Adrenal gland (tissue), 12 donors: Measurements from ENCODE around the gene CFAP141. TPM values are rescaled to one million over a fixed set of nuclear protein-coding genes. Genes with fewer than 3 reads are reported as not detected.

Experiments
- DNase-seq, 7 donors: peaks; one replicate each; pipeline ENCODE4 v3.0.0-alpha.2; 2019 to 2020
- H3K27ac ChIP-seq, 5 donors: fragments of 200-600 bp; sonication (generic) in 4 of 5; 1 replicate in 3 of 5; 2 replicates in 2 of 5; pipeline versions ENCODE4 v1.5.1 to v1.8.0; 2016 to 2020; ENCODE audit warnings: mild to moderate bottlenecking in 1 of 5
- H3K27me3 ChIP-seq: fragments of 200-600 bp; 2 replicates; pipeline ENCODE4 v1.8.0; 2021
- H3K36me3 ChIP-seq, 2 donors: fragments of 200-600 bp; replicated peaks in 1 of 2; 1 replicate in 1 of 2; 2 replicates in 1 of 2; pipeline versions ENCODE4 v1.5.1 to v1.8.0; 2018 to 2022
- H3K4me1 ChIP-seq, 2 donors: fragments of 200-600 bp; replicated peaks in 1 of 2; 1 replicate in 1 of 2; 2 replicates in 1 of 2; pipeline versions ENCODE4 v1.5.1 to v1.8.0; 2018 to 2021
- H3K4me3 ChIP-seq, 4 donors: fragments of 200-600 bp; sonication (generic) in 3 of 4; one replicate each; pipeline ENCODE4 v1.5.1; 2016 to 2018
- H3K9me3 ChIP-seq, 3 donors: fragments of 200-600 bp; sonication (generic) in 1 of 3; replicated peaks in 1 of 3; 1 replicate in 2 of 3; 2 replicates in 1 of 3; pipeline versions ENCODE4 v1.5.1 to v1.8.0; 2016 to 2021
- CTCF ChIP-seq, 6 experiments: fragments of 450-650 bp in 4 of 6; fragments of 200-600 bp in 2 of 6; sonication (generic) in 1 of 6; IDR thresholded peaks; 1 replicate in 5 of 6; 2 replicates in 1 of 6; pipeline versions ENCODE4 v1.5.1 to v1.8.0; 2016 to 2021; ENCODE audit warnings: antibody characterized with exemption in 6 of 6, mild to moderate bottlenecking in 2 of 6, moderate library complexity in 1 of 6
- POLR2A ChIP-seq, 2 donors: fragments of 450-650 bp; IDR thresholded peaks; one replicate each; pipeline ENCODE4 v1.6.1; 2017; ENCODE audit warnings: antibody characterized with exemption in 2 of 2, mild to moderate bottlenecking in 2 of 2, moderate library complexity in 1 of 2
- WGBS, 4 donors: extraction: QIAGEN DNeasy Blood & Tissue Kit in 2 of 4; methylation state at CpG; one replicate each; pipeline versions ENCODE4 v1.1.5 to v1.1.7; 2013 to 2017; 5-methylcytosine and 5-hydroxymethylcytosine counted together
- intact Hi-C, 2 donors: fragments of 100-400 bp; cut with DNase I; formaldehyde crosslinking; loops; one replicate each; pipeline versions ENCODE4 v1.14.1 to v1.15.0; 2022 to 2023
- polyA plus RNA-seq, 3 donors: library from polyadenylated mRNA; stranded (reverse); fragments of 200-250 nt in 2 of 3; fragments of 350-450 nt in 1 of 3; fragmentation: Illumina TruSeq in 1 of 3; extraction: RNeasy Lipid Tissue Mini Kit (QIAGEN cat#74804) in 1 of 3; gene quantifications; one replicate each; pipeline ENCODE4 v1.2.3, GENCODE V29; 2013 to 2014
- total RNA-seq, 9 donors: library from RNA; depleted of rRNA in 4 of 9; stranded (reverse); fragments of >200 nt in 4 of 9; fragments of 120-200 nt in 1 of 9; fragmentation: NEBNext Ultra II Directional in 1 of 9; extraction: Animal tissue kit (Norgen Biotek cat#: 25700) in 1 of 9; gene quantifications; one replicate each; pipeline versions ENCODE4 v1.1.0 to v1.2.4, GENCODE V29; 2013 to 2023
- donor health status: healthy with polysubstance abuse.
- donor health status: Bipolar disorder and iron deficiency.
- donor health status: DM: yes; HTN: yes; CAD: no.
- donor health status: DM: no; HTN: no; CAD: no.
- donor health status: DM: no; HTN: no; CAD: no.
- donor health status: DM: yes; HTN: yes; CAD: no.

The CFAP141 gene
- total and polyA plus RNA-seq, 12 donors: 0.51 TPM; not detected in 11

GRCh38 chr1:154198756-154199562, 7.2 kb downstream of the CFAP141 start:
- DNase-seq: peak in 6 of 7 donors; percentile 49 to 73 (median 61)

GRCh38 chr1:154193821-154194220, 12.3 kb downstream of the CFAP141 start:
- no peak overlapping the region for H3K4me3 ChIP-seq
- H3K27me3 ChIP-seq: no peaks in the 10 kb centered on the region
- no peaks in the 10 kb centered on the region for H3K36me3 ChIP-seq
- TF ChIP-seq POLR2A (IDR thresholded peaks at IDR 0.05) (no peak), CTCF (IDR thresholded peaks at IDR 0.05) (no peak)
- H3K9me3 ChIP-seq: no peaks in the 10 kb centered on the region
- intact Hi-C loops: loop anchor here in 1 of 2 donors (10.0 kb wide), 1 partner anchor 71 kb away; no protein-coding TSS in a partner anchor
- DNase-seq: peak in 4 of 7 donors; percentile 27 to 55 (median 46)
- peaks cover 0 to 6% of the 10 kb centered on the region in 2 donors for H3K4me1 ChIP-seq
- 65 to 75% (median 69%) methylated on average over 6 to 8 of the region's 8 CpGs for WGBS, 4 donors
- no peak overlapping the region for H3K27ac ChIP-seq

More at GRCh38 chr1:154198756-154199562, 7.2 kb downstream of the CFAP141 start:
- Histone ChIP-seq H3K27ac (peak overlapping the region in 1 of 5 donors; percentile 44), H3K27me3 (no peaks in the 10 kb centered on the region), H3K4me1 (peaks cover 0 to 7% of the 10 kb centered on the region in 2 donors), H3K4me3 (peak overlapping the region in 1 of 4 donors; percentile 18), H3K36me3 (no peaks in the 10 kb centered on the region), H3K9me3 (no peaks in the 10 kb centered on the region)
- intact Hi-C loops: loop anchor here in 1 of 2 donors (10.0 kb wide), 1 partner anchor 66 kb away; no protein-coding TSS in a partner anchor
- 2 to 5% (median 4%) methylated on average over 5 of the region's 5 CpGs for WGBS, 4 donors
- TF ChIP-seq POLR2A (IDR thresholded peaks at IDR 0.05): no peak
- TF ChIP-seq CTCF (IDR thresholded peaks at IDR 0.05): peak; percentile 28 to 69 (median 56)

- WGBS, 4 donors: 36 to 45% (median 37%) methylated on average over 3 of the region's 3 CpGs
- H3K36me3 ChIP-seq: no peaks in the 10 kb centered on the region
- H3K4me3 ChIP-seq: no peak overlapping the region
- peaks cover 0 to 6% of the 10 kb centered on the region in 2 donors for H3K4me1 ChIP-seq
- no peaks in the 10 kb centered on the region for H3K9me3 ChIP-seq
- H3K27me3 ChIP-seq: no peaks in the 10 kb centered on the region
- intact Hi-C loops: loop anchor here in 1 of 2 donors (10.0 kb wide), 1 partner anchor 72 kb away; no protein-coding TSS in a partner anchor
- no peak overlapping the region for H3K27ac ChIP-seq
- no peak for DNase-seq
- no peak for TF ChIP-seq POLR2A (IDR thresholded peaks at IDR 0.05)
- TF ChIP-seq CTCF (IDR thresholded peaks at IDR 0.05): no peak
These were observed 13.7 kb downstream of the CFAP141 start for GRCh38 chr1:154192476-154192875.

- TF ChIP-seq CTCF (IDR thresholded peaks at IDR 0.05) (no peak), POLR2A (IDR thresholded peaks at IDR 0.05) (no peak)
- no peaks in the 10 kb centered on the region for H3K36me3 ChIP-seq
- no peaks in the 10 kb centered on the region for H3K27me3 ChIP-seq
- no peak within 1 kb of the TSS for H3K27ac ChIP-seq
- H3K4me1 ChIP-seq: peaks cover 0 to 6% of the 10 kb centered on the region in 2 donors
- DNase-seq: peak in 2 of 7 donors; percentile 21 to 25
- H3K9me3 ChIP-seq: no peaks in the 10 kb centered on the region
- 0 to 13% (median 9%) methylated on average over 1 of the region's 1 CpG for WGBS, 4 donors
- H3K4me3 ChIP-seq: no peak within 1 kb of the TSS
- intact Hi-C loops: loop anchor here in 1 of 2 donors (10.0 kb wide), 1 partner anchor 73 kb away; no protein-coding TSS in a partner anchor
These were observed 14.1 kb downstream of the CFAP141 start, which contains the start of gene TPM3 for GRCh38 chr1:154191990-154192461. Gene TPM3, minus strand, starts transcription at chr1:154192100. Its CDS starts 82 bp downstream, at chr1:154192018.
